ENCODE results near the gene FRMD4B.

The FRMD4B gene

DNA sequence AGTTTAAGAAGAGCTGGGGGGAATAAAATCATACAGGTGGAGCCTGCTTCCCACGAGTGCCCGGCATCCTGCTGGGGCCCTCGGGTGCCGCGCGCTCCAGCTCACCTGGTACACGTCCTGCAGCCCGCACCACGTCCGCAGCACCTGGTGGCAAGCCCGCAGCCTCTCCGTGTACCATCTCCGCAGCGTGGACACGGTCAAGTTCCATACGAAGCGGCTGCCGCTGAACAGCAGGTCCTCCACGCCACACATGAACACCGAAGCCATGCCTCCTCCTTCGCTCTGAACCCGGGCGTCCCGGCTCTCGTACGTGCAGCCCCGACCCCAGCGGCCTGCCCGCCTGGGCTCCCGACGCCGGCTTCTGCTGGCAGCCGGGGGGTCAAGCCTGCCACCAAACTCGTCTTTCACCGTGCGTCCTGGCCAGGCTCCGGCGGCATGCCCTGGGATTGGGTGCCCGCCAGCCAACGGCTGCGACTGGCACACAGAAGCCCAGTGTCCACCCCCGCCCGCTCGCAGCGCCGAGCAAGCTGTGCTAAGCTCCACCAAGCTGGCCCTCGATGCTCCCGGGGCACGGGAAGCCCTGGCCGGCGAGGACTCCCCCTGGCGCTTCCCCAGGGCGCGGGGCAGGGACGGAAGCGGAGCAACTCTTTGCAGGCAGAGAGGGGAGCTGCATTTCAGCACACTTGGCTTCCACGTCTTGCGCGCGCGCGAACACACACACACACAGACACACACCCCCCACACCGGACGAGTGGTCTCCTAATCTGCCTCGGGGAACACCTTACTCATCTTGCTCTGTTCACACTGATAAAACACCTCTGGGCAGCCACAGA is at the start of gene FRMD4B:
Gene FRMD4B, minus strand, starts transcription at position 366 of the 833 bp plus-strand sequence. Its CDS starts 99 bp downstream, at position 267.
- DNase-seq (ENCODE audit: extremely low read depth in 1 of 2, low read depth in 1 of 2), result no peak

DNA sequence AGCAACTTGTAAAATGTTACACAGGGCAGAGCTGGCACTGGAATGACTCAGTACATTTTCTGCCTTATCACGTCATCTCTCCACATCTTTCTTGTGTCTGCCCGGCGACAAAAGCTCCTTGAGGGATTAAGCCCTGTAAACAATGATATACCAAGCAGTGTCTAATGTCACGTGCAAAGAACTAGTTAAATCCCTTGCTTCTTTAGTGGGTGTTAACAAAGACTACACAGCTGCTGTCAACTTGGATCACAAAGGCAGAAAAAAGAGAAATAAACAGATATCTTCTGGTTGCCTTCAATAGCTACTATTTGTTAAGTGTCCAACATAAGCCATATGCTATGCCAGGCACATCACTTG is 48.1 kb upstream of the FRMD4B start:
- no peak for DNase-seq (ENCODE audit: extremely low read depth in 1 of 2, low read depth in 1 of 2)

GRCh38 chr3:69433121-69433968 is 47.5 kb upstream of the FRMD4B start:
- no peak for DNase-seq (ENCODE audit: extremely low read depth in 1 of 2, low read depth in 1 of 2)

DNA sequence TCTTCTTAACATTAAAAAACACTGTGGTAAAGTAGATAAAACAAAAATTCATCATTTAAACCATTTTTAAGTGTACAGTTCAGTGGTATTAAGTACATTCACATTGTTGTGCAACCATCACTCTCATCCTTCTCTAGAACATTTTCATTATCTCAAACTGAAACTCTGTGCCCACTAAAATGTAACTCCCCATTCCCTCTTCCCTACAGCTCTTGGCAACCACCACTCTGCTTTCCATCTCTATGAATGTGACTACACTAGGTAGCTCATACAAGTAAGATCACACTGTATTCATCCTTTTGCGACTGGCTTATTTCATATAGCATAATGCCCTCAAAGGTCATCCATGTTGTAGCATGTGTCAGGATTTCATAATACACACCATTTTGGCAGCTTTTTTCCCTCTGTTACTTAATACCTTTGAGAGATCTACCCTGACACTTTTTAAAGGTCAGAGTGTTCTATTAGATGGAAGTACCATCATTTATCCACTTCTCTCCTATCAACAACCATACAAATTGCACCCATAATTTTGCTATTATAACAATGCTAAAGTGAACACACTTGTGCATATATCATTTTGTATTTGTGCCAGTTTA is 42.9 kb upstream of the FRMD4B start:
- no peak for DNase-seq (ENCODE audit: extremely low read depth in 1 of 2, low read depth in 1 of 2)

DNA sequence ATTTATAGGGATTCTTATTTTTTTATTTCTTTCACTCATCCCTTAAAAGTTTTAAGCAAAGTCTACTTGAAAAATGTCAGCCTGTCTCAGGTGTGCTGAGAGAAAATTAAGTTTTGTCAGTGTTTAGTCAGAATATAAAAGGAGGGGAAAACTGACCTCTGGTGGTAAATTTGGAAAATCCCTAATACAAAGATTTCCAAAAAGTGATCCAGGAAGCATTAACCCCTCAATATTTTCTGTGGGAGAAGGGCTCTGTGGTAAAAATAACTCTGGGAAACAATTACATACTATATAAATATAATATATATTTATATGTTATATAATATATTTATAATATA is 41.0 kb upstream of the FRMD4B start:
- DNase-seq (ENCODE audit: extremely low read depth in 1 of 2, low read depth in 1 of 2), result no peak

DNA sequence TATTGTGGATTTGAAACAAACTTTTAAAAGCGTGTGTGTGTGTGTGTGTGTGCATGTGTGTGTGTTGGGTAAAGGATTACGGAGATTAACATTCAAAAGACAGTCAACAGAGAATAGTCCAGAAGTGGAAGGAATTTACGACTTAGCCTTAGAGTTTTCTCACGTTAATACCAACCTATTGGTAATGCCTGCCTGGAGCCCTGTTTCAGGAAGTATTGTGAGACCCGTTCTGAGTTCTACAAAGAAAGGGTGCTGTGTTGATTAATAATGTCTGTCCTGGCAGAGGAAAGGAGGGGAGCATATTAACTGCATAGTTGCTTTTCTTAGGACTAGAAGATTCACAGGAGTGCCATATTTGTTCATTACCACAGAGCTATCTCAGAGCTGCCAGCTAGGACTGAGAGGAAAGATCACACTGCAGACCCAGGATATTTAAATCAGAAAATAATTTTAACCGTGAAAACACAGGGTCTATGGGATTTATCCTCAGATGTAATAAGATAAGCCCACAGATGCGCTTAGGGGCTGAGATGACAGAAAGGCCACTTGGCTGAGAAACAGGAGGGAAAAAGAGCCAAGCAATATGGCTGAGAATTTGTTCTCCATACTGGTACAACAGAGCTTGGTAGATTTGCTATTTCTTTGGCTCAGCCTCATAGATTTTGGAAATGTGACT is 40.5 kb upstream of the FRMD4B start:
- no peak for DNase-seq (ENCODE audit: extremely low read depth in 1 of 2, low read depth in 1 of 2)

- no peak for DNase-seq (ENCODE audit: extremely low read depth in 1 of 2, low read depth in 1 of 2)
Observed at GRCh38 chr3:69425249-69425648, 39.4 kb upstream of the FRMD4B start.

DNA sequence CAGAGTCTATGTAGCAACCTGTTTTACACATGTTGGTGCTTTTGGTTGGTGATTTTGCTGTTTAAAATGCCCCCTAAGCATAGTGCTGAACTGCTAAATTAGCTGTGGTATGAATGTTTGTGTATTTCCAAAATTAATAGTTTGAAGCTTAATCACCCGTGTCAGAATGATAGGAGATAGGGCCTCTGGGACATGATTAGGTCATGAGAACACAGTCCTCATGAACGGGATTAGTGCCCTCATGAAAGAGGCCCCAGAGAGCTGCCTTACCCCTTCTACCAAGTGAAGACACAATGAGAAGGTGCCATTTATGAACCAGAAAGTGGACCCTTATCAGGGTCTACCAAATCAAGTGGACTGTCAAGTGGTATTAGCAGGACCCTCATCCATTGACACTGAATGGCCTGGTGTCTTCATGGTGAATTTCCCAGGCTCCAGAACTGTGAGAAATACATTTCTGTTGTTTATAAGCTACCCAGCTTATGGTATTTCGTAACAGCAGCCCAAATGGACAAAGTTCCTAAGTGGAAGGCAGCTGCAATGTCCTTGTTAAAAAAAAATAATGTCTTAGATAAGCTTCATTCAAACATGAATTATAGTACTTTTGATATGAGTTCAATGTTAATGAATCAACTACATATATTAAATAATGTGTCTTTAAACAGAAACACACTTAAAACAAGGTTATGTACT is 37.7 kb upstream of the FRMD4B start:
- DNase-seq (ENCODE audit: extremely low read depth in 1 of 2, low read depth in 1 of 2), result no peak

GRCh38 chr3:69422751-69423150 is 36.9 kb upstream of the FRMD4B start:
- no peak for DNase-seq (ENCODE audit: extremely low read depth in 1 of 2, low read depth in 1 of 2)

GRCh38 chr3:69420781-69421520 is 35.1 kb upstream of the FRMD4B start:
- DNase-seq (ENCODE audit: extremely low read depth in 1 of 2, low read depth in 1 of 2), result no peak

GRCh38 chr3:69419276-69419675 is 33.4 kb upstream of the FRMD4B start:
- no peak for DNase-seq (ENCODE audit: extremely low read depth in 1 of 2, low read depth in 1 of 2)

DNA sequence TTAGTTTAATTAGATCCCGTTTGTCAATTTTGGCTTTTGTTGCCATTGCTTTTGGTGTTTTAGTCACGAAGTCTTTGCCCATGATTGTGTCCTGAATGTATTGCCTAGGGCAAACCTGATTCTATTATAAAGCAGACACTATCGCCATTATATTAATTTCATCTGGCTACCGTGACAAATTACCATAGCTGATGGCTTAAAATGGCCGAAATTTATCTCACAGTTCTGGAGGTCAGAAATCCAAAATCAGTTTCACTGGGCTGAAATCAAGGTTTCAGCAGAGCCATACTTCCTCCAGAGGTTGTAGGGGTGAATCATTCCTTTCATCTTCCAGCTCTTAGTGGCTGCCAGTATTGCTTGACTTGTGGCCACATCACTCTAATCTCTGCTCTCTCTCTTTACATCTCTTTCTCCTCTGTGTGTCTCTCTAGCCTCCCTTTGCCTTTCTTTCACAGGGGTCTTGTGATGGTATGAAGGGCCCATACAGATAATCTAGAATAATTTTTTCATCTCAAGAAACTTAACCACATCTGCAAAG is 31.7 kb upstream of the FRMD4B start:
- no peak for DNase-seq (ENCODE audit: extremely low read depth in 1 of 2, low read depth in 1 of 2)

DNA sequence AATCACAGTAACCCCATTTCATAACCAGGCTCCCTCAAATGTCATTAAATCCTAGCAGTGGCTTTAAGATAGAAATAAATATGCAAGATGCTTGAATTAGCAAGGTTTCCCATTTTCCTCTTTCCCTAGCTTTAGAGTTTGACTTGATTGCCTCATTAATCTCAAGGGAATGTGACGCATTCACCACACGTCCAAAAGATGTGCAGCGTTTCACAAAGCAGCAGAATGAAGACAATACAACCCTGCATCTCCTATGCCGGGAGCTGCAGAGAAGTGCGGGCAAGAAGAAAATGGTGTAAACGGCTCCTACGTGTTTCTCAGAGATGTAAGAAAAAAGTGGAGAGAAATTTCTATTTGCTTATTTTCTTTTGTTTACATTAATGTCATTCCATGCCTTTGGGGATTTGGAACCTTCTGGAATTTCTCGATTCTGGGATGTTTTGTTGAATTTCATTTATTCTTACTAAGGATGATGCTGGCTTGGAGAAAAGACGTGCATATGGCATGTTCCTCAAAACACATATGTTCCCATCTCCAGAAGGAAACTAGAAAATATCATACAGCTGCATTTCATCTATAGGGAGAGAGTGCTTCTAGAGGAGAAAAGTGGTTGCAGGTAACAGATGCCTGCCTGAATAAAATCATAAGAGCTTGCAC is 27.8 kb upstream of the FRMD4B start:
- no peak for DNase-seq (ENCODE audit: extremely low read depth in 1 of 2, low read depth in 1 of 2)

DNA sequence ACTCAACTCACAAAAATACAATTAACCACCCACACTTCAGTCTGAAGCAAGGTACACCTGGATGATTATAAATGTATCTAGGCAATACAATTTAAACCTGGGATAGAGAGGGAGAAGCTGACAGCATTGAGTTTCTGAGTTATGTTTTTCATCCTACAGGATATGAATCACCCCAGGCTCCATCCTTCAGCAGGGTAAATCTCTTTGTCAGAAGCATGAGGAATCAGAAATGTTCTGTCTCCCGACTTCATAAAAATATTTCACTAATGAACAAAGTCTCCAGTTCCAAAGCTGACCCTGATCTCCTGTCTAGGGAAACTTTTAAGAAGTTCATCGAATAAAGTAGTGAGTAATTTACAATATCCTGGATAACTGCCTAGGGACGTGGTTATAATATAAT is 25.5 kb upstream of the FRMD4B start:
- no peak for DNase-seq (ENCODE audit: extremely low read depth in 1 of 2, low read depth in 1 of 2)

DNA sequence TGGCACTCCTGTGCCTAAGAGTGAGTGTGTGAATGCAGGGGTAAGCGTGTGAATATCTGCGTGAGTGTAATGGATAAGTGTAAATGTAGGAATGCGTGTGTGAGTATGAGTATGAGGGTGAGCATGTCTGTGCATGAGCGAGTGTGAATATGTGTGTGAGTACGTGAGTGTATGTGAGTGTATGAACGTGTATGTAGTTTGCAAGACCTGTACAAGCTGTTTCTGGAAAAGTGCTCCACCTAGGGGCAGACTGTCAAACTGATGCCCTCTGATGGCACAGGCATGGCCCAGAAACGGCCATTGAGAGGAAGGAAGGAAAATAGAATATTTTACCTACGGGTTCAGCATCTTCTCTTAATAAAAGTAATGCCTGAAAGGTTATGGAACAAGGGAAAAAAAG is 24.4 kb upstream of the FRMD4B start:
- peak; percentile 6 to 17 for DNase-seq (ENCODE audit: extremely low read depth in 1 of 2, low read depth in 1 of 2)

DNA sequence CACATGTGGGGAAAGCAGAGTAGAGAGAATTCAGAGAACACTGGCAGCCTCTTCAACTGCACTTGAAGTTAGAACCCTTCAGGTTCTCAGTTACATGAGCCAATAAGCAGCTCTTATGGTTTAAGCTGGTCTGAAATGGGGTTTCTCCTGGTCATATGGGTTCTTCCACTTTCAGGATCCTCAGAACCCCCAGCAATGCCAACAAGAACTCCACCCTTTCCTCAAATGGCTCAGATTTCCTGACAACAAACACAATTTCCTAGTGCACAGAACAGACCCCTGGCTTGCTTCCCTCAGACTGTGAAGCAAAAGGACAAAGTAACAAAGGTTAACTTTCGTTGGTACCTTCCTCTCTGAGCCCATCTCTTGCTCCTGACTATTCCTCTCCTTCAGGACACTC is 23.9 kb upstream of the FRMD4B start:
- no peak for DNase-seq (ENCODE audit: extremely low read depth in 1 of 2, low read depth in 1 of 2)

- no peak for DNase-seq (ENCODE audit: extremely low read depth in 1 of 2, low read depth in 1 of 2)
Observed at GRCh38 chr3:69409011-69409410, 23.1 kb upstream of the FRMD4B start.

DNA sequence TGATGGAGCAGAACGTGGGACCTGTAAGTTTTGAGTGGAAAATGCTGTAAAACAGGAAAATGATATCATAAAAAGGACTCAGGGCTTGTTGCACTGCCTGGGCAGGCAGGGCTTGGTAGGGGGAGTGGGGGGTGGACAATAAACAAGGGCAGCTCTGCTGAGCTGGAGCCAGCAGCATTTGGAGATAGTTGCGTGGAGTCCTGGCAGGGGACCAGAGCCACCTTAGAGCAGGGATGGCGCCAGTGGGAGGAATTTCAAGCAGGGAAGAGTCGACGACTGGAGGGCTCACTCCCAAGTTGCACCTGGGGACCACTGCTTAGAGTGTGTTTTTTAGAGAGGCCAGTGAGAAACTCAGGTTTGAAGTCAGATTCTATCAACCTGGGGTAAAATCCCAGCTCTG is 22.7 kb upstream of the FRMD4B start:
- DNase-seq (ENCODE audit: extremely low read depth in 1 of 2, low read depth in 1 of 2), result no peak

DNA sequence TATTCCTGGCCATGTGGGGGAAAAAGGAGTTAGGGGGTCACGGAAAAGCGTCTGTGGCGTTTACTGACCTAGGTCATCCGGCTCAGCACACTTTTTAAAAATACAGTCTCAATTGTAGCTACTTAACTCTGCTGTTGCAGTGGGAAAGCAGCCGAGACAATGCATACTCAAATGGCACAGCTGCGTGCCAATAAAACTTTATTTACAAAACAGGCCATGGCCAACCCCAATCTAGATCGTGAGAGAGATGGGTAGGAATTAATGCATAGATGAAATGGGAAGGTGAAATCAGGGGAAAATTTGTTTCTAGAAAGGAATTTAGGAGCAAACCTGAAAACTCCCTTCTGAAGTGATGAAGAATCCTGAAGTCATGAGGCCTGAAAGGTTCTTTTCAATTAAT is 22.0 kb upstream of the FRMD4B start:
- no peak for DNase-seq (ENCODE audit: extremely low read depth in 1 of 2, low read depth in 1 of 2)
